NCI-H1930 (cell line): ENCODE results near the gene LIAS.
"Not testable (repeated sequence)": the region's sequence is repeated elsewhere in the genome, so short reads cannot be mapped to it uniquely, and the experiment has no call there.

Experiments used
- DNase-seq, 2 experiments: peaks; one replicate each; lab custom pipeline; 2025; lab: John Stamatoyannopoulos, UW

Gene LIAS

DNA sequence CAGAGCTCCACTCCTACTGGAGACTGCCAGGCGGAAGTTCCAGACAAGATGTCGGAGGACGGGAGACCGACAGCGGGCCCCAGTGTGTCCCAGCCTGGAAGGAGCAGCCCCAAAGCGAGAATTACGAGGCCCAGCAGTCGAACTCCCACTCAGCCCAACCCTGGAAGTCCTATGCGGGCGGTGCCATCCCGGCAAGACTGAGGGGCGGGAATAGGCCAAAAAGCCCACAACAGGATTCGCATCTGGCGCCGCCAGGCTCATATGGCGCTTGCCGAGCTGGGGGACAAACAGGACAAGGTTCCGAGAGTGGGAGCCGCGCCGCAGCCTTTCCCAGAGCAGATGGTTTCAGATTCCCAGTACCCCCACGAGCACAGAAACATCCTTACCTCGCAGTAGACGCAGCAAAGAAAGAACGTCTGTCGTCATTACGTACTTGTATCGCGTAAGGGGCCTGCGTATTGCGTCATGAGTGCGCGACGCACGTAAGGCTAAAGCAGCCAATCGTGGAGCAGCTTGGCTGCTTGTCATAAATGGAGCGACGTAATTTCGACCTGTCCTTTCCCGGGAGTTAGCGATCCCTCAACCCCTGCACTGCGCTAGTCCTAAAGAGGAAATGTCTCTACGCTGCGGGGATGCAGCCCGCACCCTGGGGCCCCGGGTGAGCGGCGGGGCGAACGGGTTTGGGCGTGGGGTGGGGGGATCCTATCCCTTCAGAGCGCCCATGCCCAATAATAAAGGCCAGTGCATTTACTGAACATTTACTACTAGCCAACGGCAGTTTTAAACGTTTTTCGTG lies at the start of gene LIAS, which contains the start of gene RPL9:
Gene LIAS, plus strand, starts transcription at position 552 of the 796 bp plus-strand sequence. Its CDS starts 62 bp downstream, at position 614.
Gene RPL9, minus strand, starts transcription at position 418 of the 796 bp plus-strand sequence. CDS start 483 bp downstream, outside the sequence.
- peak; percentile 91 to 93 for DNase-seq

DNA sequence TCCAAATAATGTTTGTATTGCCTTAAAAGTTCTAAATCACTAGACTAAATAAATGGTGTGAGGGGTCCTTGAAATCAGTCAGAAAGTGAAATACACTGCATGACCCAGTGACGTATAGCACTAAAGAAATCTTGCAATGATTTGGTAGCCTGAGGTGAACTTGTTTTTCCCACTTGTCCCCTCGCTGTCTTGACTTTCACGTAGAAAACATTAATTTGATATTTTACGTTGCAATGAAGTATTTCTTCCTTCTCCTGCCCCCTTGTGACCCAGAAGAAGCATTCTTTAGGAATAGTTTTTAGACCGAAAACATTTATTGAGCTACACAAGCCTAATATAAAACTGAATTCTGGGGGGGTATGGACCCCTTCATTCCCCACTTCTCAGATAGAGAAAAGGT lies 48.4 kb upstream of the LIAS start:
- DNase-seq: no peak

DNA sequence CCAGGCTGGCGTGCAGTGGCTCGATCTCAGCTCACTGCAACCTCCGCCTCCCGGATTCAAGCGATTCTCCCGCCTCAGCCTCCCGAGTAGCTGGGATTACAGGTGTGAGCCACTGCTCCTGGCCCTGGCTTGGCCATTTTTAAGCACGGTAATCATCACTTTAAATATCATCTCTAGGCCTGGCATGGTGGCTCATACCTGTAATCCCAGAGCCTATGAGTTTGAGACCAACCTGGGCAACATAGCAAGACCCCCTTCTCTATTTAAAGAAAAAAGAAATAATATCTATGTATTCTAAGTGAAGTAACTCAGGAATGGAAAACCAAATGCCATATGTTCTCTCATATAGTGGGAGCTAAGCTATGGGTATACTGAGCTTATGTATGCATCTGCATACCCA lies 47.3 kb upstream of the LIAS start:
- DNase-seq: not testable (repeated sequence)

DNA sequence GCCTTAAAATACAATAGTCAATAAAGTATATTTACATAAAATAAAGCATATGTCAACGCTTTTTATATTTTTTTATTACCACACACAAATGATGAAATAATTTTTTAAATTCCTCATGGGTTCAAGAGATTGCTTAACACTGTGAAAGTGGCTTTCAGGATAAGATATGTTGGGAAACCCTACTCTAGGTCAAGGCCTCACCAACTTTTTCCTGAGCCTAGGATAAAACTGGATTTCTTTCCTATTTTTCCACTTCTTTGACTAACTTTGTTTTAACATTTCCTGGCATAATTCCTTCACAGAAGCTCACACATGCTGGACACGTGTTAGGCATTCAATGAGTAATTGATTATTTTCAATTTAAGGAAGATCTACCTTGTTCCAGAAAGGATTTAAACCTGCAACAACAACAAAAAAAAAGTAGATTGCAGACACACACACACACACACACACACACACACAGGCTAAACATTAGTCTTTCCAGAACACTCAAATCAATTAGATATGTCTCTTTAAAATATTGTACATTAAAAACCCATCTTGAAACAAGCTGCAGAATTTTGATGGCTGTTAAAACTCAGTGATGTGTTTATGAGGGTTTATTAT lies 43.1 kb upstream of the LIAS start:
- no peak for DNase-seq

- no peak for DNase-seq
These were observed 36.6 kb upstream of the LIAS start for GRCh38 chr4:39422247-39422646.

DNA sequence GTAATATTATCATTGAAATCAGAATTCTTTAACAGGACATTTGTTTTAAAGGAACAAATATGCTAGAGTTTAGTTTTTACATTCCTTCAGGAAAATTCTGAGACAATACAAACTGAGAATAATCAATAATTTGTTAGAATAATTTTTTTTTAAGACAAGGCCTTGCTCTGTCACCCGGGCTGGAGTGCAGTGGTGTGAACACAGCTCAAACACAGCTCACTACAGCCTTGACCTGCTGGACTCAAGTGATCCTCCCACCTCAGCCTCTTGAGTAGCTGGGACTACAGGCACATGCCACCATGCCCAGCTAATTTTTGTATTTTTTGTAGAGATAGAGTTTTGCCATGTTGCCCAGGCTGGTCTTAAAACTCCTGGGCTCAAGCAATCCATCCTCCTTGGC lies 33.6 kb upstream of the LIAS start:
- DNase-seq: not testable (repeated sequence)

DNA sequence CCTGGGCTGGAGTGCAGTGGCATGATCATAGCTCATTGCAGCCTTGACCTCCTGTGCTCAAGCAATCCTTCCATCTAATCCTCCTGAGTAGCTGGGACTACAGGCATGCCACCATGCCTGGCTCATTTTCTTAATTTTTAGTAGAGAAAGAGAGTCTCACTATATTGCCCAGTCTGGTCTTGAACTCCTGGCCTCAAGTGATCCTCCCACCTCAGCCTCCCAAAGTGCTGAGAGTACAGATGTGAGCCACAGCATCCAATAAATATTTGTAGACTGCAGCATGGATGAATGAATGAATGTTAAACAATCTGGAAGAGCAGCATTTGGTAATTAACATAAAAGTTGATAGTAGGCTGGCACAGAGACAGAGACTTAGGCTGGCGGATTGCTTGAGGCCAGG lies 32.1 kb upstream of the LIAS start:
- no peak for DNase-seq

DNA sequence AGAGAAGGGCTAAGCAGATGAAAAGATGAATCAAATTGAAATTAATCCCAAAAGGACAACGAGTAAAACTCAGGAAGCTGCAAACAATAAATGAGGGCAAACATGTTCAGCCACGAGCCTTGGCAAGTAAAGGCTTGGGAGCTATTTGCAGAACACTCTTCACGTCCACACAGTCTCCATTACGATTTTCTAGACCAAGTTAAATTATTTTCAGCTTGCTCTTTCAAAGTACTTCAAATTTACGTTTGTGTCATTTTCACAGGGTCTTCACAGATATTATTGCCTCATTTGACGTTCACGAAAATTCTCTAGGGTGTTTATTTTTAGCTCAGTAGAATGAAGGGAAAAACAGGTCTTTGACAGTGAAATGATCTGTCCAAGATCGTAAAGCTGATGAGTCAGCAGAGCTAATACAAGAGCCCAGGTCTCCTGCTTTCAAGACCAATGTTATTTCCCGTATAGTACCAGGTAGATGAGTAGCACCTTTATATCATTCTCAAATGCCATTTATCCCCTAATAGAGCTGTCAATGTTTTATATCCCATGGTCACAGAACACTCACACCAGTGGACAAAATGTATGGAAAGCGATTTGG lies 31.2 kb upstream of the LIAS start:
- no peak for DNase-seq

DNA sequence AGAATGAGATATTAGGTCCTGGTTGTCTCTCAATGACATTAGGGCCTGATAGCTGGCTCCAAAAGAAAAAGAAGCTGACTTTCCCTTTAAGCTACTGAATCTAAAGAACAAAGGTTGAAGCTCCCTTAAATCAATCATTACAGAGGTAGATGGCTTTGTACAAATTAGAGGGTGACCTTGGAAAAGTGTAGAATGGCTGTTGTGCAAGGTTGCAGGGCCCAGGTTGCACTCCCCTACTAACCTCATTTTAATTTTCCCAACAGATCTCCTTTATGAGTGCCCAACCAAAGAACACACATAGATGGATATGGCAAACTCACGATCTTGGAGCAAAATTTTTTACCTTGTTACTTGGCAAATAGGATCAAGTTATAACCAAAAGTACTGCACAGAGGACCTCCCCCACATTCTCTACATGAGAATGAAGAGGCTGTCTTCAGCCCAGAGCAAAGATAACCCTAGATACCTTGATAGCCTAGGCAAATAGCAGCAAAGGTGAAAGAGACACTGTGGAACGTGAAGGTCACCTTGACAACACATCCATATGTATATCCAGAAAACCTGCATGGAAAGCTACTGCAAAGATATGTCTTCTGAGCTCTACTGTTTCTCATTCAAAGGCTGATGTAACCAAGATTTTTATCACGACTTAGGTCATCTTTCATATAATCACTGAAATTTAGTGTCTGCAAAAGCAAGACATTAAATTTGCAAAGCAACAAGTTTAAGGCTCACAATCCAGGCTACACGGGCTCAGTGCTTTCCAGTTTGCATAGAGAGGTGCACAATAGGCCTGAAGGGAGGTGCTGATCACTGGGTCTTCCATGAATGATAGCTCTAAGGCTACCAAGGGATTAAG lies 29.2 kb upstream of the LIAS start:
- no peak for DNase-seq

DNA sequence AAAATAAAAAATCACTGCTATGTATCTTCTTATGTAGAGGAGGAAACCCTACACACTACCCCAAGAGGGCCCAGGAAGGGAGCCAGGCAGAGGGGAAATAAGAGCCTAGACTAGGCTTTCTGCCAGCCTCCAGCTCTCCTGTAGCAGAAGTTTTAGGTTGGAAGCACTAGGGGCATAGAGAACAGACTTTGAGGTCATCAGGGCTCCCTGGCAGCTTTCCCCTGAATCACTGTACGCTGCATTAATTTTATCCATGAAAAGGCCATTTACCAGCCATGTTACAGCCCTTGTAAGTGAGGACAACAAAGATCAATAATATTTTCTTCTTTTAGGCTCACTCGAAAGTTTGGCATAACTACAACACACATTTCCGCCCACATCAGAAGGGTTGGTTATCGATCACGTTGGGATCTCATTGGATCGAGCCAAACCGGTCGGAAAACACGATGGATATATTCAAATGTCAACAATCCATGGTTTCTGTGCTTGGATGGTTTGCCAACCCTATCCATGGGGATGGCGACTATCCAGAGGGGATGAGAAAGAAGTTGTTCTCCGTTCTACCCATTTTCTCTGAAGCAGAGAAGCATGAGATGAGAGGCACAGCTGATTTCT lies 24.9 kb upstream of the LIAS start:
- no peak for DNase-seq

DNA sequence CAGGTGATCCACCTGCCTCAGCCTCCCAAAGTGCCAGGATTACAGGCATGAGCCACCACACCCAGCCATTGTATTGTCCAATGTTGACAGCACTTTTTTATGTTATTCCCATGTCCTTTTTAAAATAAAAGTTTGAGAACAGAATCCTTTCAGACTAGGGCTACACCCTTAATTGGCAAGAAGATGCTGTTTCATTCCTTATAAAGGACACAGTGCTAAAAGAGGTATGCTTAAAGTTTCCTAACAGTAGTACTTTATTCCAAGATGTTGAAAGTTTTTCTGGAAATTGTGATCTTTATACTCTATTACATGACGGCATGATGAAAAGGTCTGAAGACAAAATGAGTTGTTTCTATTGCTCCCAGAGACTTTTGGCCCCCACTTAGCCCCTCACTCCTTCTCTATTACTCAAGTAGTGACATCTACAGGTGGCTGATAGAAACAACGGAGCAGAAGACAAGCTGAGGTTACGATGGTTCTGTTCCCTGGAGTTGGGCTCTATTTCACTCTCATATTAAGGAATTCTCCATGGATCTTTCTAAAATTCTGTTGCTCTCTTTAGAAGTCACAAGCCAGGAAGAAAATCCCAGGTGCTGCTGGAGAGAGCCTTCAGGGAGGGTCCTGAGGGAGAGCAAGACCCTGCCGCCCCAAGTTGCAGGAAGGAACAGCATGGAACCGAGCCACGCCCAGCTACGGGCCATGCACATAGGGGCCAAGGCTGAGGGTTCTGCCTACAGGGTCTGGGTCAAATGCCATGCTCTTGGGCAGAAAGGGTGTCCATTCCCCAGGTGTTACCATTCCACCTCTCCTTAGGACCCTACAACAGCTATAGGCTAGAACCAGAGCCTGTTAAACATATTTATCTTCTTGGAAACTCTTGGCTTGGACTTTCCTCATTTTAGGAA lies 22.9 kb upstream of the LIAS start:
- DNase-seq: no peak

DNA sequence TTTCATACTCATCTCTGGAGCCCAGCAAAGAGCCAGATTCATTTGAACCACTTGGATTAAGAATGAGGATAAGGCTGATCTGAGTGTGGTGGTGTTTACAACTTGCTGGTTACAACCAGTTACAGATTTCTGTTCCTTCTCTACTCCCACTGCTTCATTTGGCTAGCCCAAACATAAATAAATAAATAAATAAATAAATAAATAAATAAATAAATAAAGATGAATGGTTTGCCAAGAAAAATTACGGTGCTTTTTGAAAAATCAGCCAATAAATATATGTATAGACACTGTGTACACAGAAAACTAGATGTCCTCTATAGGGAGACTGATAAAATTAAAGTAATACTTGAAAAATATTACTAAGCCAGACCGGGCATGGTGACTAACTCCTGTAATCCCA lies 17.3 kb upstream of the LIAS start:
- DNase-seq: no peak

GRCh38 chr4:39442998-39443397 lies 15.9 kb upstream of the LIAS start:
- DNase-seq: no peak

DNA sequence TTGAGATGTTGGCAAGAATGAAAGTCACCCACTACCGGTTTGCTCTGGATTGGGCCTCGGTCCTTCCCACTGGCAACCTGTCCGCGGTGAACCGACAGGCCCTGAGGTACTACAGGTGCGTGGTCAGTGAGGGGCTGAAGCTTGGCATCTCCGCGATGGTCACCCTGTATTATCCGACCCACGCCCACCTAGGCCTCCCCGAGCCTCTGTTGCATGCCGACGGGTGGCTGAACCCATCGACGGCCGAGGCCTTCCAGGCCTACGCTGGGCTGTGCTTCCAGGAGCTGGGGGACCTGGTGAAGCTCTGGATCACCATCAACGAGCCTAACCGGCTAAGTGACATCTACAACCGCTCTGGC lies 12.4 kb upstream of the LIAS start:
- DNase-seq: no peak

DNA sequence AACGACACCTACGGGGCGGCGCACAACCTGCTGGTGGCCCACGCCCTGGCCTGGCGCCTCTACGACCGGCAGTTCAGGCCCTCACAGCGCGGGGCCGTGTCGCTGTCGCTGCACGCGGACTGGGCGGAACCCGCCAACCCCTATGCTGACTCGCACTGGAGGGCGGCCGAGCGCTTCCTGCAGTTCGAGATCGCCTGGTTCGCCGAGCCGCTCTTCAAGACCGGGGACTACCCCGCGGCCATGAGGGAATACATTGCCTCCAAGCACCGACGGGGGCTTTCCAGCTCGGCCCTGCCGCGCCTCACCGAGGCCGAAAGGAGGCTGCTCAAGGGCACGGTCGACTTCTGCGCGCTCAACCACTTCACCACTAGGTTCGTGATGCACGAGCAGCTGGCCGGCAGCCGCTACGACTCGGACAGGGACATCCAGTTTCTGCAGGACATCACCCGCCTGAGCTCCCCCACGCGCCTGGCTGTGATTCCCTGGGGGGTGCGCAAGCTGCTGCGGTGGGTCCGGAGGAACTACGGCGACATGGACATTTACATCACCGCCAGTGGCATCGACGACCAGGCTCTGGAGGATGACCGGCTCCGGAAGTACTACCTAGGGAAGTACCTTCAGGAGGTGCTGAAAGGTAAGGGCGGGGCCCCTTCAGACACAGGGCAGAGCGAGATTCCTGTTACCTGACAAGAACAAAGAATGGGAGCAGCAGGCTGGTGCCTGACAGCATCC lies 11.8 kb upstream of the LIAS start:
- DNase-seq: no peak

- no peak for DNase-seq
These were observed 8.2 kb upstream of the LIAS start for GRCh38 chr4:39450618-39451017.

- DNase-seq: no peak
These were observed 7.3 kb upstream of the LIAS start for GRCh38 chr4:39451423-39452023.

- DNase-seq: no peak
These were observed 6.5 kb upstream of the LIAS start for GRCh38 chr4:39452153-39452859.
